ENCODE results near the gene GPR83.
"Not testable (repeated sequence)": the region's sequence is repeated elsewhere in the genome, so short reads cannot be mapped to it uniquely, and the experiment has no call there.

The GPR83 gene

GRCh38 chr11:94350850-94351563 is 50.2 kb downstream of the GPR83 start:
- not testable (repeated sequence) for DNase-seq

GRCh38 chr11:94346311-94346710 is 54.9 kb downstream of the GPR83 start:
- DNase-seq, result not testable (repeated sequence)

GRCh38 chr11:94343495-94343894 is 57.7 kb downstream of the GPR83 start:
- no peak for DNase-seq

GRCh38 chr11:94342250-94342649 is 59.0 kb downstream of the GPR83 start:
- DNase-seq, result no peak

- DNase-seq, result no peak
Observed at GRCh38 chr11:94338651-94339050, 62.6 kb downstream of the GPR83 start.

GRCh38 chr11:94336033-94336432 is 65.2 kb downstream of the GPR83 start:
- no peak for DNase-seq

GRCh38 chr11:94332814-94333213 is 68.4 kb downstream of the GPR83 start:
- DNase-seq, result no peak

GRCh38 chr11:94330789-94331188 is 70.4 kb downstream of the GPR83 start:
- DNase-seq, result no peak

- no peak for DNase-seq
Observed at GRCh38 chr11:94329501-94329900, 71.7 kb downstream of the GPR83 start.

GRCh38 chr11:94328587-94329080 is 72.6 kb downstream of the GPR83 start:
- no peak for DNase-seq
